ENCODE measurements around the gene PALB2. TPM values are rescaled to one million over a fixed set of nuclear protein-coding genes. Genes with fewer than 3 reads are reported as not detected.

Gene PALB2
- total and polyA plus RNA-seq, 2 of the 13 experiments (the other 11 are each of a cell fraction or from before 2014, with no cell fraction given): 12.1 to 40.9 TPM

DNA sequence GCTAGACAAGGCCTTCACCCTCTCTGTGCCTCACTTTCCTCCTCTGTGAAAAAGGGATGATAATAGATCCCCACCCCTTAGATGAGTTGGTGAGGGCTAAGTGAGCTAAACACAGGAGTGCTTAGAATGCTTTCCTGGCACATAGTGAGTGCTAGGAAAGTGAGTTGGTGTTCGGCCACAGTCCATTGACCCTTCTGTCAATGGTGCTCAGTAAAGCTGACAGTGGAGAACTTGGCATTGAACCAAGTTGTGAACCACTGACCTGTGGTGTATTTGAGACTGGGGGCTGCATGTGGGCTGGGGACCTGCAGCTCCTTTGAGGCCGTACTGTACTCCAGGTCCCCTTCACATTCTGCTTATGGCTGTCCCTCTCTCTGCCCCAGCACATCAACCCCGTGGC is 42.4 kb upstream of the PALB2 start (continued):
- TF ChIP-seq NFKB2 (CRISPR knock-in tag; IDR thresholded peaks at IDR 0.05; ENCODE audit: borderline replicate concordance) (no peak), RBM22 (optimal IDR thresholded peaks at IDR 0.05; ENCODE audit: low read length) (peak; percentile 83)

DNA sequence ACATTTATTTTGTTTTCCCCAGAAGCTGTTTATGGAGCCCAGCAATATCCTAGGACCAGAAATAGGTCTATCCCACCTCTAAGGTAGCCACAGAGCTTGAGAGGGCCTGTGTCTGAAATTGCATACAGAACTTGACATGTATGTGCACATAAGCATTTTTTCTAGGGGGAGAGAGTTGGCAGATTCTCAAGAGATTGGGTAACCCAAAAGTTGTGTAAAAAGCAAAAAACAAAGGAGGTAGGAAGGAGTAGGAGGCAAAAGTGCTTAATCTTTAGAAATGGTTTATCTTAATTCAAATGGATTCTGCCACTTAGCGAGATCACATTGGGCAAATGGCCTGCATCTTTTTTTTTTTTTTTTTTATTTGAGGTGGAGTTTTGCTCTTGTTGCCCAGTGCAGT is 41.1 kb upstream of the PALB2 start:
- H3K79me2 ChIP-seq (ENCODE audit: insufficient read depth, low read length): peaks cover 48% of the 10 kb centered on the region
- H3K9ac ChIP-seq (ENCODE audit: insufficient read depth, low read depth, low read length): no peak overlapping the region
- CTCF ChIA-PET (ENCODE audit: low intra/inter-chr PET ratio, low total read pairs): no interaction called here
- H3K9me3 ChIP-seq (ENCODE audit: low read length): no peaks in the 10 kb centered on the region
- peaks cover 6% of the 10 kb centered on the region; the same call in 1 of the 2 replicates for H4K20me1 ChIP-seq (ENCODE audit: insufficient read depth, low read length)
- no peak overlapping the region for H2AFZ ChIP-seq (ENCODE audit: low read length)
- POLR2A ChIA-PET: no interaction called here
- FAIRE-seq: no peak
- no TSS peak for BruUV-seq (replicated peaks)
- H3K27me3 ChIP-seq (ENCODE audit: control insufficient read depth in 1 of 2, insufficient read depth in 2 of 2, low read length in 2 of 2): no peaks in the 10 kb centered on the region; a peak in 1 of 5 replicates
- intact Hi-C loops (cut with micrococcal nuclease; ENCODE audit: unreplicated experiment): no loop called here
- ATAC-seq: no peak
- TF ChIP-seq, protein P1, sequence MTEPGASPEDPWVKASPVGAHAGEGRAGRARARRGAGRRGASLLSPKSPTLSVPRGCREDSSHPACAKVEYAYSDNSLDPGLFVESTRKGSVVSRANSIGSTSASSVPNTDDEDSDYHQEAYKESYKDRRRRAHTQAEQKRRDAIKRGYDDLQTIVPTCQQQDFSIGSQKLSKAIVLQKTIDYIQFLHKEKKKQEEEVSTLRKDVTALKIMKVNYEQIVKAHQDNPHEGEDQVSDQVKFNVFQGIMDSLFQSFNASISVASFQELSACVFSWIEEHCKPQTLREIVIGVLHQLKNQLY (CRISPR knock-in tag; IDR thresholded peaks at IDR 0.05): no peak
- 0 out of 2 replicates have a peak, but pooled peaks have one; percentile 5 for TF ChIP-seq CEBPG (CRISPR knock-in tag; IDR thresholded peaks at IDR 0.05)
- 92% methylated on average over 1 of the region's 1 CpG for WGBS (ENCODE audit: low lambda C conversion rate)
- H3K36me3 ChIP-seq (replicated peaks in 1 of 2; ENCODE audit: control insufficient read depth in 1 of 2, insufficient read depth in 2 of 2, low read length in 2 of 2): peaks cover 37 to 62% of the 10 kb centered on the region in 2 experiments
- H3K4me3 ChIP-seq (replicated peaks in 1 of 3; ENCODE audit: insufficient read depth in 1 of 3, low read depth in 2 of 3, low read length in 3 of 3): no peak overlapping the region
- peaks cover 42% of the 10 kb centered on the region for H3K4me1 ChIP-seq (ENCODE audit: insufficient read depth, low read length)
- no peak overlapping the region for H3K27ac ChIP-seq (ENCODE audit: extremely low read length, insufficient read depth, low read length)
- H3K4me2 ChIP-seq (ENCODE audit: low read depth, low read length): peak overlapping the region; percentile 99; the same call in 1 of the 2 replicates
- DNase-seq (ENCODE audit: low spot score): no peak
- in situ Hi-C loops (cut with HindIII; ENCODE audit: extremely low pct_ligation_motif_present, low pct_unique_long_range_greater_than_20kb): no loop called here

DNA sequence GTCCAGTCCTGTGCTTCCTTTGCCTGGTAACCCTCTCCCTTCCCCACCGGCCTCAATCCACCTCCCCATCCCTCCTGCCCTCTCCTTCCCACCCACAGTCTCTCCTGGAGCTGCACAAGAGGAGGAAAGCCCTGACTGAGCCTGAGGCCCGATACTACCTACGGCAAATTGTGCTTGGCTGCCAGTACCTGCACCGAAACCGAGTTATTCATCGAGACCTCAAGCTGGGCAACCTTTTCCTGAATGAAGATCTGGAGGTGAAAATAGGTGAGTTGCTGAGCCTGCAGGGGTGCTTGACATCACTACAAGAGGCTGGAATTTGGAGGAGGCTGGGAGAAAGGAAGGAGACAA is 38.9 kb upstream of the PALB2 start:
- ChIA-PET POLR2A (interaction anchor here (1.4 to 3.7 kb wide), 2 partner anchors 15 to 39 kb away, joined by 5 to 20 read pairs; partner anchors contain the start of genes DCTN5 and PALB2), CTCF (ENCODE audit: low intra/inter-chr PET ratio, low total read pairs) (no interaction called here)
- intact Hi-C loops (cut with micrococcal nuclease; ENCODE audit: unreplicated experiment): loop anchor here (2.0 kb wide), 2 partner anchors 39 to 49 kb away; partner anchors contain the start of genes DCTN5 and PALB2
- Histone ChIP-seq H2AFZ (ENCODE audit: low read length) (no peak overlapping the region), H3K9me3 (ENCODE audit: low read length) (no peaks in the 10 kb centered on the region), H3K4me1 (ENCODE audit: insufficient read depth, low read length) (peaks cover 54% of the 10 kb centered on the region), H3K4me2 (ENCODE audit: low read depth, low read length) (peak overlapping the region; percentile 99), H3K36me3 (replicated peaks in 1 of 2; ENCODE audit: control insufficient read depth in 1 of 2, insufficient read depth in 2 of 2, low read length in 2 of 2) (peaks cover 34 to 45% of the 10 kb centered on the region in 2 experiments), H3K4me3 (replicated peaks in 1 of 3; ENCODE audit: insufficient read depth in 1 of 3, low read depth in 2 of 3, low read length in 3 of 3) (peak overlapping the region; percentile 94 to 97 (median 95)), H3K27me3 (ENCODE audit: control insufficient read depth in 1 of 2, insufficient read depth in 2 of 2, low read length in 2 of 2) (no peaks in the 10 kb centered on the region; a peak in 1 of 5 replicates), H3K27ac (ENCODE audit: extremely low read length, insufficient read depth, low read length) (peak overlapping the region; percentile 75), H3K79me2 (ENCODE audit: insufficient read depth, low read length) (peaks cover 48% of the 10 kb centered on the region), H4K20me1 (ENCODE audit: insufficient read depth, low read length) (peaks cover 6% of the 10 kb centered on the region; the same call in 1 of the 2 replicates), H3K9ac (ENCODE audit: insufficient read depth, low read depth, low read length) (peak overlapping the region; percentile 90)
- FAIRE-seq (no peak), ATAC-seq (peak; percentile 2; the same call in 1 of the 3 replicates), DNase-seq (ENCODE audit: low spot score) (no peak)
- 6% methylated on average over 6 of the region's 6 CpGs for WGBS (ENCODE audit: low lambda C conversion rate)
- in situ Hi-C loops (cut with HindIII; ENCODE audit: extremely low pct_ligation_motif_present, low pct_unique_long_range_greater_than_20kb): no loop called here
- BruUV-seq (replicated peaks): no TSS peak
- TF ChIP-seq ZBTB38 (CRISPR knock-in tag; IDR thresholded peaks at IDR 0.05) (0 out of 2 replicates have a peak, but pooled peaks have one; percentile 40), ETV5 (CRISPR knock-in tag; IDR thresholded peaks at IDR 0.05; ENCODE audit: borderline replicate concordance) (0 out of 2 replicates have a peak, but pooled peaks have one; percentile 7), MTA1 (CRISPR knock-in tag; IDR thresholded peaks at IDR 0.05; ENCODE audit: borderline replicate concordance) (no peak), ZKSCAN5 (CRISPR knock-in tag; IDR thresholded peaks at IDR 0.05) (peak; percentile 75; the same call in 1 of the 2 replicates)
- TF ChIP-seq, protein P2, sequence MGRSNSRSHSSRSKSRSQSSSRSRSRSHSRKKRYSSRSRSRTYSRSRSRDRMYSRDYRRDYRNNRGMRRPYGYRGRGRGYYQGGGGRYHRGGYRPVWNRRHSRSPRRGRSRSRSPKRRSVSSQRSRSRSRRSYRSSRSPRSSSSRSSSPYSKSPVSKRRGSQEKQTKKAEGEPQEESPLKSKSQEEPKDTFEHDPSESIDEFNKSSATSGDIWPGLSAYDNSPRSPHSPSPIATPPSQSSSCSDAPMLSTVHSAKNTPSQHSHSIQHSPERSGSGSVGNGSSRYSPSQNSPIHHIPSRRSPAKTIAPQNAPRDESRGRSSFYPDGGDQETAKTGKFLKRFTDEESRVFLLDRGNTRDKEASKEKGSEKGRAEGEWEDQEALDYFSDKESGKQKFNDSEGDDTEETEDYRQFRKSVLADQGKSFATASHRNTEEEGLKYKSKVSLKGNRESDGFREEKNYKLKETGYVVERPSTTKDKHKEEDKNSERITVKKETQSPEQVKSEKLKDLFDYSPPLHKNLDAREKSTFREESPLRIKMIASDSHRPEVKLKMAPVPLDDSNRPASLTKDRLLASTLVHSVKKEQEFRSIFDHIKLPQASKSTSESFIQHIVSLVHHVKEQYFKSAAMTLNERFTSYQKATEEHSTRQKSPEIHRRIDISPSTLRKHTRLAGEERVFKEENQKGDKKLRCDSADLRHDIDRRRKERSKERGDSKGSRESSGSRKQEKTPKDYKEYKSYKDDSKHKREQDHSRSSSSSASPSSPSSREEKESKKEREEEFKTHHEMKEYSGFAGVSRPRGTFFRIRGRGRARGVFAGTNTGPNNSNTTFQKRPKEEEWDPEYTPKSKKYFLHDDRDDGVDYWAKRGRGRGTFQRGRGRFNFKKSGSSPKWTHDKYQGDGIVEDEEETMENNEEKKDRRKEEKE (IDR thresholded peaks at IDR 0.05): no peak
- TF ChIP-seq, protein P3, sequence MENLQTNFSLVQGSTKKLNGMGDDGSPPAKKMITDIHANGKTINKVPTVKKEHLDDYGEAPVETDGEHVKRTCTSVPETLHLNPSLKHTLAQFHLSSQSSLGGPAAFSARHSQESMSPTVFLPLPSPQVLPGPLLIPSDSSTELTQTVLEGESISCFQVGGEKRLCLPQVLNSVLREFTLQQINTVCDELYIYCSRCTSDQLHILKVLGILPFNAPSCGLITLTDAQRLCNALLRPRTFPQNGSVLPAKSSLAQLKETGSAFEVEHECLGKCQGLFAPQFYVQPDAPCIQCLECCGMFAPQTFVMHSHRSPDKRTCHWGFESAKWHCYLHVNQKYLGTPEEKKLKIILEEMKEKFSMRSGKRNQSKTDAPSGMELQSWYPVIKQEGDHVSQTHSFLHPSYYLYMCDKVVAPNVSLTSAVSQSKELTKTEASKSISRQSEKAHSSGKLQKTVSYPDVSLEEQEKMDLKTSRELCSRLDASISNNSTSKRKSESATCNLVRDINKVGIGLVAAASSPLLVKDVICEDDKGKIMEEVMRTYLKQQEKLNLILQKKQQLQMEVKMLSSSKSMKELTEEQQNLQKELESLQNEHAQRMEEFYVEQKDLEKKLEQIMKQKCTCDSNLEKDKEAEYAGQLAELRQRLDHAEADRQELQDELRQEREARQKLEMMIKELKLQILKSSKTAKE (CRISPR knock-in tag; IDR thresholded peaks at IDR 0.05; ENCODE audit: borderline replicate concordance): no peak

Data from HepG2 (cell line).